Stimulated activated CD4-positive, alpha-beta T cell treated with anti-CD3 and anti-CD28 coated beads, Interleukin-12 subunit alpha, Interleukin-12 subunit beta, amount 100 ng/mL, for 4 hours (primary cell): ENCODE measurements around the gene CLMN.
"Not testable (repeated sequence)": the region's sequence is repeated elsewhere in the genome, so short reads cannot be mapped to it uniquely, and the experiment has no call there.

Experiments used
- DNase-seq: peaks from one replicate; pipeline ENCODE4 v3.0.0-alpha.2; 2020

CLMN gene

GRCh38 chr14:95155045-95155444 is 164.7 kb downstream of the CLMN start:
- no peak for DNase-seq

GRCh38 chr14:95153866-95154265 is 165.8 kb downstream of the CLMN start:
- no peak for DNase-seq

- DNase-seq, result no peak
Measured at GRCh38 chr14:95151561-95151960, 168.1 kb downstream of the CLMN start.

GRCh38 chr14:95150910-95151309 is 168.8 kb downstream of the CLMN start:
- DNase-seq, result no peak

- no peak for DNase-seq
Measured at GRCh38 chr14:95149441-95149840, 170.3 kb downstream of the CLMN start.

- no peak for DNase-seq
Measured at GRCh38 chr14:95147597-95147996, 172.1 kb downstream of the CLMN start.

- DNase-seq, result no peak
Measured at GRCh38 chr14:95146079-95146771, 173.5 kb downstream of the CLMN start.

GRCh38 chr14:95144849-95145248 is 174.9 kb downstream of the CLMN start:
- no peak for DNase-seq

GRCh38 chr14:95143808-95144620 is 175.7 kb downstream of the CLMN start:
- DNase-seq, result no peak

- no peak for DNase-seq
Measured at GRCh38 chr14:95142208-95142607, 177.5 kb downstream of the CLMN start.

- no peak for DNase-seq
Measured at GRCh38 chr14:95141684-95142083, 178.0 kb downstream of the CLMN start.

- DNase-seq, result no peak
Measured at GRCh38 chr14:95140060-95140858, 179.4 kb downstream of the CLMN start.

GRCh38 chr14:95138876-95139275 is 180.8 kb downstream of the CLMN start:
- DNase-seq, result no peak

- not testable (repeated sequence) for DNase-seq
Measured at GRCh38 chr14:95138455-95138854, 181.3 kb downstream of the CLMN start.

- no peak for DNase-seq
Measured at GRCh38 chr14:95137804-95138167, 181.9 kb downstream of the CLMN start.

GRCh38 chr14:95137164-95137803 is 182.4 kb downstream of the CLMN start:
- no peak for DNase-seq

GRCh38 chr14:95136631-95137030 is 183.1 kb downstream of the CLMN start:
- no peak for DNase-seq

GRCh38 chr14:95134304-95134933 is 185.3 kb downstream of the CLMN start:
- no peak for DNase-seq

GRCh38 chr14:95133282-95133681 is 186.4 kb downstream of the CLMN start:
- DNase-seq, result no peak

- no peak for DNase-seq
Measured at GRCh38 chr14:95132760-95133159, 186.9 kb downstream of the CLMN start.
